HepG2 (cell line): ENCODE results near the gene TRIM37. TPM values are rescaled to one million over a fixed set of nuclear protein-coding genes. Genes with fewer than 3 reads are reported as not detected.

Experiments used
- AKAP8 ChIP-seq: sonication (generic); formaldehyde crosslinking; IDR thresholded peaks from 2 replicates; pipeline ENCODE4 v1.5.1; 2020; ENCODE audit warnings: mild to moderate bottlenecking, missing genetic modification reagents
- ARHGAP35 ChIP-seq: sonication (generic); formaldehyde crosslinking; IDR thresholded peaks from 2 replicates; pipeline ENCODE4 v1.9.0; 2022; ENCODE audit warnings: mild to moderate bottlenecking, inconsistent platforms, moderate library complexity, missing genetic modification reagents, borderline replicate concordance
- HMG20A ChIP-seq: IDR thresholded peaks from 2 replicates; pipeline ENCODE4 v1.6.1; 2016; ENCODE audit warnings: borderline replicate concordance
- KMT2A ChIP-seq: sonication (generic); formaldehyde crosslinking; IDR thresholded peaks from 2 replicates; pipeline ENCODE4 v1.4.0; 2020; ENCODE audit warnings: missing genetic modification reagents
- ONECUT2 ChIP-seq: sonication (generic); formaldehyde crosslinking; IDR thresholded peaks from 2 replicates; pipeline ENCODE4 v1.4.0; 2020; ENCODE audit warnings: missing genetic modification reagents
- TSC22D2 ChIP-seq: sonication (generic); formaldehyde crosslinking; IDR thresholded peaks from 2 replicates; pipeline ENCODE4 v1.5.1; 2020; ENCODE audit warnings: missing genetic modification reagents, mild to moderate bottlenecking, borderline replicate concordance
- YEATS4 ChIP-seq: sonication (generic); formaldehyde crosslinking; IDR thresholded peaks from 2 replicates; pipeline ENCODE4 v1.4.0; 2020; ENCODE audit warnings: missing genetic modification reagents, borderline replicate concordance
- ZBTB7A ChIP-seq: sonication (generic); formaldehyde crosslinking; IDR thresholded peaks from 2 replicates; pipeline ENCODE4 v1.8.0; 2022; ENCODE audit warnings: mild to moderate bottlenecking, missing genetic modification reagents
- ZFP36L1 ChIP-seq: sonication (generic); formaldehyde crosslinking; IDR thresholded peaks from 2 replicates; pipeline ENCODE4 v1.8.0; 2022; ENCODE audit warnings: mild to moderate bottlenecking, missing genetic modification reagents, moderate library complexity
- ZKSCAN5 ChIP-seq: sonication (generic); formaldehyde crosslinking; IDR thresholded peaks from 2 replicates; pipeline ENCODE4 v1.5.1; 2020; ENCODE audit warnings: mild to moderate bottlenecking, missing genetic modification reagents
- ZNF136 ChIP-seq: sonication (generic); formaldehyde crosslinking; IDR thresholded peaks from 2 replicates; pipeline ENCODE4 v1.8.1; 2022; ENCODE audit warnings: low read depth, mild to moderate bottlenecking, moderate library complexity, missing genetic modification reagents
- ZNF337 ChIP-seq: sonication (generic); formaldehyde crosslinking; IDR thresholded peaks from 2 replicates; pipeline ENCODE4 v1.5.1; 2020; ENCODE audit warnings: missing genetic modification reagents, low read depth, mild to moderate bottlenecking, borderline replicate concordance
- ZNF33B ChIP-seq: sonication (generic); formaldehyde crosslinking; IDR thresholded peaks from 2 replicates; pipeline ENCODE4 v1.5.1; 2020; ENCODE audit warnings: mild to moderate bottlenecking, missing genetic modification reagents
- ZNF350 ChIP-seq: sonication (generic); formaldehyde crosslinking; IDR thresholded peaks from 2 replicates; pipeline ENCODE4 v1.4.0; 2020; ENCODE audit warnings: mild to moderate bottlenecking, low read depth, missing genetic modification reagents, borderline replicate concordance
- ZNF382 ChIP-seq: sonication (generic); formaldehyde crosslinking; IDR thresholded peaks from 2 replicates; pipeline ENCODE4 v1.5.0; 2020; ENCODE audit warnings: missing genetic modification reagents, mild to moderate bottlenecking, borderline replicate concordance
- ZNF878 ChIP-seq: sonication (generic); formaldehyde crosslinking; IDR thresholded peaks from 2 replicates; pipeline ENCODE4 v1.8.1; 2023; ENCODE audit warnings: mild to moderate bottlenecking, missing genetic modification reagents, moderate library complexity
- ZSCAN25 ChIP-seq: sonication (generic); formaldehyde crosslinking; IDR thresholded peaks from 2 replicates; pipeline ENCODE4 v1.8.0; 2022; ENCODE audit warnings: mild to moderate bottlenecking, missing genetic modification reagents
- polyA plus RNA-seq, 8 experiments: library from polyadenylated mRNA; depleted of rRNA in 3 of 8; stranded (reverse) in 7 of 8; unstranded in 1 of 8; fragments of >200 nt; fragmentation: Illumina TruSeq in 4 of 8; extraction: Trizol in 4 of 8; gene quantifications; 2 replicates each; pipeline versions ENCODE4 v1.2.1 to v1.2.3, GENCODE V29; 2011 to 2016; ENCODE audit warnings: low read depth in 4 of 8, missing spikeins in 1 of 8, mixed read lengths in 1 of 8; ENCODE audit not compliant: insufficient read depth in 1 of 8
- total RNA-seq, 5 experiments: library from RNA; depleted of rRNA; stranded (reverse); fragments of >200 nt; fragmentation: Illumina TruSeq; extraction: Trizol; gene quantifications; 2 replicates each; pipeline ENCODE4 v1.2.3, GENCODE V29; 2016; ENCODE audit warnings: low read depth in 1 of 5
- TF ChIP-seq, protein P1 (sequence below): sonication (generic); formaldehyde crosslinking; IDR thresholded peaks from 2 replicates; pipeline ENCODE4 v1.8.0; 2022; ENCODE audit warnings: missing genetic modification reagents, mild to moderate bottlenecking, moderate library complexity, borderline replicate concordance
- TF ChIP-seq, protein P2 (sequence below): sonication (generic); formaldehyde crosslinking; IDR thresholded peaks from 2 replicates; pipeline ENCODE4 v1.4.0; 2020; ENCODE audit warnings: missing genetic modification reagents
- TF ChIP-seq, protein P3 (sequence below): sonication (generic); formaldehyde crosslinking; IDR thresholded peaks from 2 replicates; pipeline ENCODE4 v1.8.1; 2023; ENCODE audit warnings: mild to moderate bottlenecking, missing genetic modification reagents
- TF ChIP-seq, protein P4 (sequence below): sonication (generic); formaldehyde crosslinking; IDR thresholded peaks from 2 replicates; pipeline ENCODE4 v1.4.0; 2020; ENCODE audit warnings: low read depth, mild to moderate bottlenecking, missing genetic modification reagents

TRIM37 gene
- total and polyA plus RNA-seq, 2 of the 13 experiments (the other 11 are each of a cell fraction or from before 2014, with no cell fraction given): 12.4 to 39.1 TPM

DNA sequence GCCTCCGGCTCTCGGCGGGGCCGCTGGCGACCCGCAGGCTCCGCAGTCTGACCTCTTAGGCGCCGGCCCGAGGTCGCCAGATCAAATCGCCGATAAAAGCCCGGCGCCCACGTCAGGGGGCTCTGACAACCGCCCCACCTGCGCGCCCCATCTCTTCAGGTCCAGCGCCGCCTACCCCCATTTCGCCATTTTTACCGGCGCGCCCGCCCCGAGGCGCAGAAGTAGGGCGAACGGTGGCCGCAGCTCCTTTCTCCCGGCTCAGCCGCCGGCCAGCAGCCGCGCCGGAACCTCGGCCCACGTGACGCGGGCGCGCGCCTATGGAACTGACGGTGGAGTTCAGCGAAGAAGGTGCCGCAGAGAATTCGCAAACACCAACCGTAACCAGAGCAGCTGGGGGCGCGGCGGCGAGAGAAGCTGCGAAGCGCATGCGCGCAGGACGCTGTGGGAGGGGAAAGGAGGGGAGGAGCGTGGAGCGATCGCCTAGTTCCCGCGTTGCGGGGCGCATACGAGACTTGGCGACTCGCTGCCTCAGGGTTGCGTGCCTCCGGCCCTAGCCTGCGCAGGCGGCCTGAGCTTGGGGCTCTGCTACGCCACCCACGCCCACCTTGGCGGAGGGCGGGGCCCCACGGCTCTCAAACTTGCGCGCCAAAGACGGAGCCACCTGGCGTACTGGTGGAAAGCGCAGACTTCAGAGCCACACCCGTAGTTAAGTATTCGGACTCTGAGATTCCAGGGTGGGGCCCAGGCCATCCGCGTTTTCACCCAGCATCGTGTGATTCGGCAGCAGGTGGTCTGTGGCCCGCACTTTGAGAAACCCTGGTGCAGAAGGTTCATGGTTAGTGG, at the start of gene TRIM37 (continued):
- TF ChIP-seq, protein P1, sequence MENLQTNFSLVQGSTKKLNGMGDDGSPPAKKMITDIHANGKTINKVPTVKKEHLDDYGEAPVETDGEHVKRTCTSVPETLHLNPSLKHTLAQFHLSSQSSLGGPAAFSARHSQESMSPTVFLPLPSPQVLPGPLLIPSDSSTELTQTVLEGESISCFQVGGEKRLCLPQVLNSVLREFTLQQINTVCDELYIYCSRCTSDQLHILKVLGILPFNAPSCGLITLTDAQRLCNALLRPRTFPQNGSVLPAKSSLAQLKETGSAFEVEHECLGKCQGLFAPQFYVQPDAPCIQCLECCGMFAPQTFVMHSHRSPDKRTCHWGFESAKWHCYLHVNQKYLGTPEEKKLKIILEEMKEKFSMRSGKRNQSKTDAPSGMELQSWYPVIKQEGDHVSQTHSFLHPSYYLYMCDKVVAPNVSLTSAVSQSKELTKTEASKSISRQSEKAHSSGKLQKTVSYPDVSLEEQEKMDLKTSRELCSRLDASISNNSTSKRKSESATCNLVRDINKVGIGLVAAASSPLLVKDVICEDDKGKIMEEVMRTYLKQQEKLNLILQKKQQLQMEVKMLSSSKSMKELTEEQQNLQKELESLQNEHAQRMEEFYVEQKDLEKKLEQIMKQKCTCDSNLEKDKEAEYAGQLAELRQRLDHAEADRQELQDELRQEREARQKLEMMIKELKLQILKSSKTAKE (CRISPR knock-in tag): no peak
- TF ChIP-seq ZSCAN25 (CRISPR knock-in tag) (peak; percentile 86), ZKSCAN5 (CRISPR knock-in tag) (no peak), YEATS4 (CRISPR knock-in tag) (peak; percentile 94), ZNF337 (CRISPR knock-in tag) (peak; percentile 23; the same call in 1 of the 2 replicates), ZNF382 (no peak), ZBTB7A (CRISPR knock-in tag) (peak; percentile 59; the same call in 1 of the 2 replicates), ZNF350 (CRISPR knock-in tag) (peak; percentile 94; the same call in 1 of the 2 replicates), KMT2A (CRISPR knock-in tag) (peak; percentile 98), AKAP8 (CRISPR knock-in tag) (no peak), TSC22D2 (CRISPR knock-in tag) (no peak; the same call in 1 of the 2 replicates), ZFP36L1 (CRISPR knock-in tag) (no peak), ONECUT2 (CRISPR knock-in tag) (peak; percentile 36; the same call in 1 of the 2 replicates), HMG20A (CRISPR knock-in tag) (no peak), ZNF33B (CRISPR knock-in tag) (peak; percentile 82; the same call in 1 of the 2 replicates), ARHGAP35 (CRISPR knock-in tag) (no peak; the same call in 1 of the 2 replicates), ZNF136 (CRISPR knock-in tag) (peak; percentile 31; the same call in 1 of the 2 replicates), ZNF878 (peak; percentile 95)
- TF ChIP-seq, protein P2, sequence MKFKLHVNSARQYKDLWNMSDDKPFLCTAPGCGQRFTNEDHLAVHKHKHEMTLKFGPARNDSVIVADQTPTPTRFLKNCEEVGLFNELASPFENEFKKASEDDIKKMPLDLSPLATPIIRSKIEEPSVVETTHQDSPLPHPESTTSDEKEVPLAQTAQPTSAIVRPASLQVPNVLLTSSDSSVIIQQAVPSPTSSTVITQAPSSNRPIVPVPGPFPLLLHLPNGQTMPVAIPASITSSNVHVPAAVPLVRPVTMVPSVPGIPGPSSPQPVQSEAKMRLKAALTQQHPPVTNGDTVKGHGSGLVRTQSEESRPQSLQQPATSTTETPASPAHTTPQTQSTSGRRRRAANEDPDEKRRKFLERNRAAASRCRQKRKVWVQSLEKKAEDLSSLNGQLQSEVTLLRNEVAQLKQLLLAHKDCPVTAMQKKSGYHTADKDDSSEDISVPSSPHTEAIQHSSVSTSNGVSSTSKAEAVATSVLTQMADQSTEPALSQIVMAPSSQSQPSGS (CRISPR knock-in tag): no peak
- TF ChIP-seq, protein P3, sequence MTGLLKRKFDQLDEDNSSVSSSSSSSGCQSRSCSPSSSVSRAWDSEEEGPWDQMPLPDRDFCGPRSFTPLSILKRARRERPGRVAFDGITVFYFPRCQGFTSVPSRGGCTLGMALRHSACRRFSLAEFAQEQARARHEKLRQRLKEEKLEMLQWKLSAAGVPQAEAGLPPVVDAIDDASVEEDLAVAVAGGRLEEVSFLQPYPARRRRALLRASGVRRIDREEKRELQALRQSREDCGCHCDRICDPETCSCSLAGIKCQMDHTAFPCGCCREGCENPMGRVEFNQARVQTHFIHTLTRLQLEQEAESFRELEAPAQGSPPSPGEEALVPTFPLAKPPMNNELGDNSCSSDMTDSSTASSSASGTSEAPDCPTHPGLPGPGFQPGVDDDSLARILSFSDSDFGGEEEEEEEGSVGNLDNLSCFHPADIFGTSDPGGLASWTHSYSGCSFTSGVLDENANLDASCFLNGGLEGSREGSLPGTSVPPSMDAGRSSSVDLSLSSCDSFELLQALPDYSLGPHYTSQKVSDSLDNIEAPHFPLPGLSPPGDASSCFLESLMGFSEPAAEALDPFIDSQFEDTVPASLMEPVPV (CRISPR knock-in tag): peak; percentile 91
- TF ChIP-seq, protein P4, sequence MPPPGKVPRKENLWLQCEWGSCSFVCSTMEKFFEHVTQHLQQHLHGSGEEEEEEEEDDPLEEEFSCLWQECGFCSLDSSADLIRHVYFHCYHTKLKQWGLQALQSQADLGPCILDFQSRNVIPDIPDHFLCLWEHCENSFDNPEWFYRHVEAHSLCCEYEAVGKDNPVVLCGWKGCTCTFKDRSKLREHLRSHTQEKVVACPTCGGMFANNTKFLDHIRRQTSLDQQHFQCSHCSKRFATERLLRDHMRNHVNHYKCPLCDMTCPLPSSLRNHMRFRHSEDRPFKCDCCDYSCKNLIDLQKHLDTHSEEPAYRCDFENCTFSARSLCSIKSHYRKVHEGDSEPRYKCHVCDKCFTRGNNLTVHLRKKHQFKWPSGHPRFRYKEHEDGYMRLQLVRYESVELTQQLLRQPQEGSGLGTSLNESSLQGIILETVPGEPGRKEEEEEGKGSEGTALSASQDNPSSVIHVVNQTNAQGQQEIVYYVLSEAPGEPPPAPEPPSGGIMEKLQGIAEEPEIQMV (CRISPR knock-in tag): no peak; the same call in 1 of the 2 replicates
